Fibroblast of skin of right biceps (primary cell): ENCODE measurements around the gene ZSCAN32.

Source experiments
- DNase-seq: peaks from one replicate; pipeline ENCODE4 v3.0.0-alpha.2; 2013

ZSCAN32 gene

GRCh38 chr16:3356118-3356517, 44.7 kb downstream of the ZSCAN32 start:
- no peak for DNase-seq

DNA sequence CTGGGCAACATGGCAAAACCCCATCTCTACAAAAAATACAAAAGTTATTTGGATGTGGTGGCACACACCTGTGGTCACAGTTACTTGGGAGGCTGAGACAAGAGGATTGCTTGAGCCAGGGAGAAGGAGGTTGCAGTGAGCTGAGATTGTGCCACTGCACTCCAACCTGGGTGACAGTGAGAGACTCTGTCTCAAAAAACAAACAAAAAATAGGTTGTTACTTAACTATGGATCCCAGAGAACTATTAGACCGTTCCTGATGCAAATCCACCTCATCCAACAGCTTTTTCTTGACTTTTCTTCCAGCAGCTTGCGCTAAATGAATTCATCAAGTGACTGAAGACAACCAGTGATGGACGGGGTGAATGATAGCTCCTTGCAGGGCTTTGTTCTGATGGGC, 45.2 kb downstream of the ZSCAN32 start, which contains the start of gene OR2C1:
Gene OR2C1, plus strand, starts transcription at position 301 of the 400 bp plus-strand sequence. Its CDS starts 52 bp downstream, at position 353.
- no peak for DNase-seq

DNA sequence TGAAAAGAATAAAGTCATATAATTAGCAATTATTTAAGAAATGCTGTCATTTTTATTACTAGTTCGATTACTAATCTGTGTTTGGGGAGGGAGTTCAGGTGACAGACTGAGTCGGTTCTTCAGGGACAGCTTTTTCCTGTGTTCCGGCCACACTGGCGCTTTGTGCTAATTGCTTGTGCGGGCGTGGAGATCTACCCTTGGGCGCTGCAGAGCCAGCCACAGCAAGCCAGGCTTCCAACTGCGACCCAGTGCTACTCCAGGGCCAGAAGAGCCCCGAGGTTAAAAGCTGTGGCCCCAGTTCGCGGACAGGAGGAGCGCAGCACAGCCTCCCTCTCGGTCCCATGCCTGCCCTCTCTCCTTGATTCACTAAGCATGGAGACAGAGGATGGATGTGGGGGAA, 51.6 kb downstream of the ZSCAN32 start:
- DNase-seq: no peak

- DNase-seq: no peak
Measured at GRCh38 chr16:3348547-3349167, 52.1 kb downstream of the ZSCAN32 start.

DNA sequence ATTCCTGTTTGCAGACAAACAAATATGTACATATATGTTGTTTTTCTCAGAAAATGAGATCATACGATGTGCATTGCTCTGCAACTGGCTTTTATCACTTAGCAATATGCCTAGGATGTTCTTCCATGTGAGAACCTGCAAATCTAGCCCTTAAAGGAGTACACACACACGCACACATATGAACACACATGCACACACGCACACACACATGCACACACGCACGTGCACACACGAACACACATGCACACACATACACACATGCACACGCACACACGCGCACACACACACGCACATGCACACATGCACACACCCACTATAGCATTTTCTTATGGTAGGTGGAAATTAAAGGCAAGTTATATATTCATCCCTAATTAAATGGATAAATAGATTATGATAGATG, 53.2 kb downstream of the ZSCAN32 start:
- DNase-seq: no peak

DNA sequence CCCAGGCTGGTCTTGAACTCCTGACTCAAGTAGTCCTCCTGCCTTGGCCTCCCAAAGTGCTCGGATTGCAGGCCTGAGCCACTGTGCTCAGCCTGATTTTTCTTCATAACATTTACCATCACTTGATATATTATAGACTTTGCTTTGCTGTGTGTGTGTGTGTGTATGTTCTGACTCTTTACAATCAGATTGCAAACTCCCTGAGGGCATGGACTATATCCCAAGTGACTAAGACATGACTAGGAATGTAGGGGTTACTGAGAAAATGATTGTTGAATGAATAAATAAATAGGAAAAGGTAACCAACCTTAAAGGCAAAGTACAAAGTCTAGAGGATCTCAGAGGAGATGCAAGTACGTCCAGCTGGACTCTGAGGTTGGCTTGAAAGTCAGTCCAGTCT, 54.8 kb downstream of the ZSCAN32 start:
- no peak for DNase-seq
